Activated effector memory CD4-positive, alpha-beta T cell treated with Interleukin-2 at 50 U/mL for 16 hours (primary cell): Measurements from ENCODE around the gene EIF2D.
"Not testable (repeated sequence)": the region's sequence is repeated elsewhere in the genome, so short reads cannot be mapped to it uniquely, and the experiment has no call there.

Experiments used
- DNase-seq: peaks from one replicate; pipeline ENCODE4 v3.0.0-alpha.2; 2020

EIF2D gene

GRCh38 chr1:206635080-206635977 is 23.1 kb upstream of the EIF2D start, which contains the start of gene DYRK3:
TSS of gene DYRK3 (plus strand) at chr1:206635536. CDS start at chr1:206635704, 168 bp downstream.
- DNase-seq = peak; percentile 87

GRCh38 chr1:206634365-206635079 is 22.3 kb upstream of the EIF2D start:
- peak; percentile 43 for DNase-seq

DNA sequence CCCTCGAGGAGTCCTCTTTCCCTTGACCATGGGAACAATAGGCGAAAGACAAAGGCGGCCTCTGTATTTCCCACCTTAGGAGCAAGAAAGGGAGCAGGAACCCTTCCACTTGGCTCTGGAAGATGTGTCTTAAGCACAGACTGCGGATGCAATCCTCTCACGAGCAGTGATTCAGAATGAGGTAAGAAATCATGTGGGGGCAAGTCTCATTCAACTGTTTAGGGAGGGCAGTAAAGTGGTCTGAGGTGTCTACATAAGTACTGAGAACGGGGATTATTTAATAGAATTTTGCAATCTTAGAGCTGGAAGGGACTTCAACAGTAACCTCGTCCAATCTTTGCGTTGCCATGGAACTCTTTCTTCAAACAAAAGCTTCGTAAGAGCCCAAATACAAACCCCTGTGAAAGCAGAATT is 21.4 kb upstream of the EIF2D start:
- no peak for DNase-seq

DNA sequence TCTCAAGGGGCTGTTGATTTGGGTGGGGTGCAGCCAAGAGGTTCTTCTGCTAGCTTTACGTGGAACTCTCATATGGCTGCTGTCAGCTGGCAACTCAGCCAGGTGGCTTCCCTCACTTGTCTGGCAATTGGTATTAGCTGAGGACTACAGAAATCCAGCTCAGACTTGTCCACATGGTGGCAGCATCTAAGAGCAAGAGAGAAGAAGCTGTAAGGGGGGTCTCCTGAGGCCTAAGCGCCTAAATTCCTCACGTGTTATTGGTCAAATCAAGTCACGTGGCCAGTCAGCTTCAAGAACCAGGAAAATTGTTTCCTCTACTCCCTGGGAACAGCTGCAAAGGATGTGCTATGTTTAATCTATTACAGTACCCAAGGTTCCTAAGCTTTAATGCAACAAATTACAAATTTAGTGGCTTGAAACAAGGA is 18.8 kb upstream of the EIF2D start:
- DNase-seq = no peak

DNA sequence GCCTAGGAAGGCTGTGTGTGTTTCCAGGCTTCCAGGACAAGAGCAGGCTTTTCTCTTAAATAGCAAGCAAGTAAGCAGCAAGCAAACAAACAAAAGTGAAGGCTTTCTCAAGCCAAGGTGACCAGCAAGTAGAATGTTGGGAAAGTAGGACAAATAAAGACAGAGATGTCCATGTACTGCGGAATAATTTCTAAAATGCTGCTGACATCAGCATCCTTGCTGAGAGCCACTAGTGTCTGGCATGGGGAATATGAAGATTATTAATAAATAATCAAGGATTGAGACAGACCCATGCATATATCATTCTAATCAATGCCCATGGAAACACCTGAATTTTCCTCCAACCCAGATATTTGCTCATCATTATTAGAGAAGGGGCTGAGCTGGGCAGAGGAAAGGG is 16.7 kb upstream of the EIF2D start:
- no peak for DNase-seq

DNA sequence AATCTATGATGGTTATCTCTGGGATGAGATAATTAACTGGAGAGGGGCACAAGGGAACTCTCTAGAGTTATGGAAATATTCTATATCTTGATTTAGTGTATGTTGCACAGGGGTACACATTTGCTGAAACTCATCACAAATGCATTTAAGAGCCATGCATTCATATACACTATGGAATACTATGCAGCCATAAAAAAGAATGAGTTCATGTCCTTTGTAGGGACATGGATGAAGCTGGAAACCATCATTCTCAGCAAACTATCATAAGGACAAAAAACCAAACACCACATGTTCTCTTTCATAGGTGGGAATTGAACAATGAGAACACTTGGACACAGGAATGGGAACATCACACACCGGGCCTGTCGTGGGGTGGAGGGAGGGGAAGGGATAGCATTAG is 14.1 kb upstream of the EIF2D start:
- not testable (repeated sequence) for DNase-seq

GRCh38 chr1:206609229-206609991 is 2.9 kb downstream of the EIF2D start:
- DNase-seq = no peak

DNA sequence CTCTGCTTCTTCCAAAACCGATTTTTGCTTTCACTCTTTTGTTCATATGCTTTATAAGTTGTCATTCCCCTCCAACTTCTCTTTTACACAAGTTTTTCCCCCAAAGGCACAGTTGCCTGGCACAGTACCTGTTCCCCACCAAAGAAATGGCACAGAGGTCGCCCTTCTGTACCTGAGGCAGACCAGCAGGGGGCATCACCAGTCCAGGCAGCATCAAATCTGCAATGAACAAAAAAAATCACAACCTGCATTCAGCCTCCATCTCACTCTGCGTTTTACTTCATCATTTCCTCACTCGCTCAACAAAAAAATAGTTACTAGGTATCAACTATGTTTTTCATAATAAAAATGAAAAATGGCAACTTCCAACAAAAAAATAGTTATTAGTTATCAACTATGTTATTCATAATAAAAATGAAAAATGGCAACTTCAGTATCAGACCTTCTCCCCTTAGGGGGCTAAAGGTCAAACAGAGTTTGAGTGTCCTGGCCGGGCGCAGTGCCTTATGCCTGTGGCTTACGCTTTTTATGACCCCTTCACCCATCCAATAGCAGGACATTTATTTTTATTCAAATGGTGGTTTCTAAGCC is 4.1 kb downstream of the EIF2D start:
- DNase-seq = peak; percentile 35

- no peak for DNase-seq
Observed at GRCh38 chr1:206606867-206607266, 5.4 kb downstream of the EIF2D start.

DNA sequence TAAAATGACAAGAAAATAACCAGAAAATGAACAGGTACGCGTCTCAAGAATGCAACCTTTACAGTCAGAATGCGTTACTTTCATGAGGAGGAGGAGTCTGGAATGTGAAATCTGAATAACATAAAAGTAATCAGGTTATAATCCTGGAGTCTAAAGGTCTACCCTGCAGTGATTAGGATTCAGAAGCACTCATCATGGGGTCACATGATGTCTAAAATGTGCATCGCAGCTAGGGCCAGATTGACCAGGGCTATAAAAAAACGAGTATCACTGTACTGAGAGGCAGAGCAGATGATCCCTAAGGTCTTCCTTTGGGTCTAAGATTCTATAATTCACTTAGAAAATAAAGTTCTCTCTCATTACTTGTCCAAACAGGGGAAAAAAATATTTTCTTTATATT is 7.4 kb downstream of the EIF2D start:
- no peak for DNase-seq

DNA sequence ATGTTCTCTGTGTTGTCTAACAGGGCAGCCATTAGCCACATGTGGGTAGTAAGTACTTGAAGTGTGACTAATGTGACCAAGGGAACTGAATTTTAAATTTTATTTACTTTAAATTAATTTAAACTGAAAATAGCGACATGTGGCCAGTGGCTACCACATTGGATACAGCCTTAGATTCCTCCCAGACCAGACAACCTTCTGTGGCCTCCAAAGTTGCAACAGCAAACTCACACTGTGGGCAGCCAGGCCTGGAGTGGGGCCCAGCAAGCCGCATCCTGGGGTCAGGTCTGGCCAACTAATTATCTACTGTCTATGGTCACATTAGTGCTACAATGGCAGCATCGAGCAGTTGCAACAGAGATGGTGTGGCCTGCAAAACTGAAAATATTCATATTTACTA is 11.7 kb downstream of the EIF2D start:
- no peak for DNase-seq

DNA sequence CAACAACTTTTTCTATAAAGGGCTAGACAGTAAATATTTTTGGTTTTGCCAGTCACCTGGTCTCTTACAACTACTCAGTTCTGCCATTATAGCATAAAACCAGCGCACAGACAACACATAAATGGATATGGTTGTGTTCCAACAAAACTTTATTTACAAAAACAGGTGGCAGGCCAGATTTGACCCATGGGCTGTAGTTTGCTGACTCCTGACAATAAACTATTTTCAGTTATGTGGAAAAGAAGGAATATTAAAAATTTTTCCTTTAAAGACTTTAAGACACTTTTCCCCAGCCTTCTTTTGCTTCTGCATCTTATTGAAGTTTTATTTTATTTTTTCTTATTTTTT is 16.0 kb downstream of the EIF2D start:
- no peak for DNase-seq

DNA sequence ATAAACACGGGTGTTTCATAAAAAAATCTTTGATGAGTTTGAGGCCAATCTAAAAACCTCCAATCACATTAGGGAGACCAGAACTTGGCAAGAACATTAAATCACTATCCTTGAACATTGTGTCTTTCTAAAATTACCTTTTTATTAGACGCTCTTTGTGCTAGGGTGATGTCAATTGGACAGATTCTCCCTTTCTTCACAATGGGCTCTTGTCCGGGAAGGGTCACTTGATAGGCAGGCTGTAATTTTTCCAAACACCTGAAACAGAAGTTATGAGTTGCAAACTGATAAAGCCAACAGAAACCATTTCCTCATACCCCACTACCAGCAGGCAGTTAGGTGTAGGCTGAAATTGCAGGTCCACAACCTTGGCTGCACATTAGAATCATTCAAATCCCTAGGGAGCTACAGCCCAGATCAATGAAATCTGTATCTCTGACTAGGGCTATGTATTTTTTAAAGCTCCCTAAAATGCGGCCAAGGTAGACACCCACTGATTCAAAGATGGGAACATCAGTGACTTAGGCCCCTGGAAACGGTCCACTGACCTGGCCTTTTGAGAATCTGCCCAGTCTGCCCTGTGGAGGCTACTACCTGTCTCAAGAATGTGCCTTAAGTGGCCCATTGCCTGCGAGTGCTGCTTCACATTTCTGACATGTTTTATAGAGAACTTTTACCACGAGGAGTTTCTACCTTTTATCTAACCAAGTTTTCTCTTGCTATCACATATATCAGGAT is 16.5 kb downstream of the EIF2D start:
- no peak for DNase-seq

DNA sequence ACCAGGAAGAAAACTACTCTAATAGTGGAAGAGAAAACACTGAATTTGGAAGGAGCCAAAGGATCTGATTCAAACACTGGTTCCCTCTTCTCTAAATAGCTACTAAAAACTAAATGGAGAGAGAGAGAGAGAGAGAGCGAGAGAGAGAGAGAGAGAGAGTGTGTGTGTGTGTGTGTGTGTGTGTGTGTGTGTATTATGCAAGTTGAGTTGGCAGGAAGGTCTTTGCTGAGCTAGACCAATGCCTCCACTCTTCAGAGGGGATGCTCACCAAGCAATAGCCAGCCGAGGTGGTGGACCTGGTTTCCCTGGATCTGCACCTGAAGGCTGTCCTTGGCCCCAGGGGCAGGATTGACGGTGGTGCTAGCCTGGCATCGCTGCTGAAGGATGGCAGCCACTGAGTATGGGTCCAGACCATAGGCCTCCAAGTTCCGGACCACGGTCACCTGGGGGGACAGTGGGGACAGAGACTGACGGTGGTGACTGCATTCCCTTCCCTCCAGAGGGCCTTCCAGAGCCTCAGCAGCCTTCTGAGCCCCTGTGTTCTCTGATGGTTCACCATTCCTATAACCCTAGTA is 18.8 kb downstream of the EIF2D start:
- DNase-seq = no peak

DNA sequence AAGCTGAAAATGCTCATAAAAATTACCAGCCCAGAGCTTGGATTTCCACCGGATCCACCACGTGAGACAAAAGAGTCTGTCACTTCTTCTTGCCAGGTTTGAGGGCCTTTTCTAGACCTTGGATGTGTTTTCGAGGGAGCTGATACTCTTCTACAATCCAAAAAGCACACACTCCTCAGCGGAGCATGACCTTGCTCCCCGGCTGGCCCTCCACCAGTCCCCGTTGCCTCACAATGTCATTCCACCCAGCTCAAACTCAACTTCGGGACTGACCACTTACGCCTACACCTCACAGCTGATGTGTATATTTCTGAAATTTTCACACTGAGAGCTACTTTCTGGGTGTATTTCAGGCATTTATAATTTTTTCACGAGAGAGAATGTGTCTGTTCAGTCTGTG is 20.6 kb downstream of the EIF2D start:
- no peak for DNase-seq

DNA sequence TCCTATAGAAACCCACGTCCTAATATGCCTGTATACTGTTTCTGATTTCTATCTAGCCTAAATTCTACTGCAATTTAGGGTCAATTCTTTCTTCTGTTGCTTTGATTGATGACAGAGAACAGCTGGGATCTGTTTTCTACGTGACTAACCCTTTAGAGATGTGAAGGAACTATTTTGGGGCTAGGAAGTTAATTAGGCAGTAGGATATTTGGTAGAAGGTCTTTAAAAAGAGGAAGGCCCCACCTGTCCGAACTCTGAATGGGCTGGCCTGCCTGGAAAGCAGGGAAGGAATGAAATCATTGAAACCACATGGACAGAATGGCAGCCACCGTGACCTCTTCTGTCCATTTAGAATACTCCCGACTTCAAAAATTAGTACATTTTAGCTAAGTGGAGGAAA is 21.0 kb downstream of the EIF2D start:
- no peak for DNase-seq

DNA sequence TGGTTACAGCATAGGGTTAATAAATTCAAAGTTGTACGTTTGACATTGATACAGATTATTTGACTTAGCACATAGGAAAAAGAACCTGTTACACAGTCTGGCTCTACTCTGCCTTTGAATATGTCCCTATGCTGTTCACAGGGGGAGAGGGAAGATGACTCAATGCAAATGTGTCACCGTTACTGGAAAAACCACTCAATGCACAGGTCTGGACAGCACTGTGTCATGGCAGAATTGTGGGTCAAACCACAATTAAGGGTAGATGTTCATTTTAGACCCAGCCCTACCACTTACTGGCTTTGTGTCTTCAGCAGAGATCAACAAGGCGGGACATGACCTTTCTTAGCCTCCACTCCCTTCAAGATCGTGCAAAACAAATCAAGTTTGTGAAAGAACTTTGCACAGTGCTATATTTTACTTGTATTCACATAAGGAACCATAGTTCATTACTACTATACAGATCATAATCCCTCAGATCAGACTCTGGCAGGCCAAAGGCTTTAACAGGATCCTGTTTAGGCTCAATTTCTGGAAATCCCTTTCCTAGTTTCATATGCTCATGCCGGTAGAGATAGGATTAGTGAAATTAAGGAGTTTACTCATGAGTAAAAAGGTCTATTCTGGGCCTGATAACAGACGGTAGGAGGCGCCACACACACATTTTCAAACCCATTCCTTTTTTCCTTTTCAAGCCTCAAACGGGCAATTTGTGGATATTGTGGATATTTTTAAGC is 22.1 kb downstream of the EIF2D start:
- DNase-seq = peak; percentile 46

DNA sequence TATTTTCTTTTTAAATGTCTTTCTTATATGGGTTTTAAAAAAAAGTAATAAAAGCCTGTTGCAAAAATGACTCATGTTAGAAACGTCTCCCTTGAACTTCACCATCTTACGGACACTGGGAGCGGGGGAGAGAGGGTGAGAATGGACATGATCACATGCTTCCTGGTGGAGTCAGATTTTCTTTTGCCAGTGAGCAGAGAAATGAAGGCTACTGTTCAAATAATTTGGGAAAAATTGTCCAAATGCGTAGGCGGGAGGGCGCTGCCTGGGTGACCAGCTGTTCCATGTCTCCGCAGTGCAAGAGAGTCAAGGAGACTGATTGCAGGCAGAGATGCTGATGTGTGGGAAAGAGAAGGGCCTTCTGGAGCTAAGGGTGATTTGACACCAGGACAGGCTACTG is 23.1 kb downstream of the EIF2D start:
- DNase-seq = no peak

DNA sequence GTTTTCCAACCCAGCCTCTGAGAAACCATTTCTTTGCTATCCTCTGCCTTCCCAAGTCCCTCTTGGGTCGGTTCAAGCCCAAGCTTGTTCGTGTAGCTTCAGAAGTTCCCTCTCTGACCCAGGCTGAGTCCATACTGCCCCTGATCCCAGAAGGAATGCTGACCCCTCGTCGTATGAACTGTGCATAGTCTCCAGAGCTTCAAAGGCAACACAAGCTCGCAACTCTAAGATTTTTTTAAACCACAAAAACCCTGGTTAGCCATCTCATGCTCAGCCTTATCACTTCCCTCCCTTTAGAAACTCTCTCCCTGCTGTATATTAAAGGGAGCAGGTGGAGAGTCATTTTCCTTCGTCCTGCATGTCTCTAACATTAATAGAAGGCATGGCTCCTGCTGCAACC is 23.8 kb downstream of the EIF2D start:
- DNase-seq = no peak

GRCh38 chr1:206587904-206588303 is 24.4 kb downstream of the EIF2D start:
- no peak for DNase-seq
